ENCODE measurements around the gene POMC.
"Not testable (repeated sequence)": the region's sequence is repeated elsewhere in the genome, so short reads cannot be mapped to it uniquely, and the experiment has no call there.

The POMC gene

GRCh38 chr2:25168256-25169072, at the start of gene POMC:
Gene POMC, minus strand, starts transcription at chr2:25168580. Its CDS starts 3,808 bp downstream, at chr2:25164772.
- H3K4me3 ChIP-seq: peak within 1 kb of the TSS; percentile 24 to 44 (median 39)
- peak within 1 kb of the TSS in 5 of 21 experiments; percentile 19 to 48 (median 32) for H3K27ac ChIP-seq

GRCh38 chr2:25218100-25218499, 49.7 kb upstream of the POMC start:
- Histone ChIP-seq H3K4me3 (no peak overlapping the region), H3K27ac (no peak overlapping the region)

GRCh38 chr2:25215948-25216679, 47.7 kb upstream of the POMC start:
- Histone ChIP-seq H3K27ac (peak overlapping the region in 19 of 21 experiments; percentile 10 to 87 (median 71)), H3K4me3 (peak overlapping the region; percentile 41 to 54 (median 47))

DNA sequence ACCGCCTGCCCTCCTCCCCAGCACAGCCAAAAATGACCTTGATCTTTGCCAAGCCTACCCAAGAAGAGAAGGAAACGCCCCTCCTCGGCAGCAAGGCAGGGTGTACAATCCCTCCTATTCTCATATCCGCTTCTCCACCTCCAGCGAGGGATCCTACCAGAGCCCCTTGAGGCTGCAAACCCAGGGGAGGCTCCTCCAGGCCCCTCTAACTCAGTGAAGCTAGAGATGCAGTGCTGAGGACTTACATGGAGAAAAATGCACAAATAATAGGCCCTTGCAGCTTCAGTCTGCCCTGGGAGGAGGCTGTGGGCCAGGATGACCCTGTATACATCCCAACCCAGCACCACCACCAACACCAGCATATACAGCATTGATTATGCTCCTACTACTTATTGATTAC, 46.9 kb upstream of the POMC start:
- no peak overlapping the region for H3K4me3 ChIP-seq
- H3K27ac ChIP-seq: peak overlapping the region in 7 of 21 experiments; percentile 61 to 87 (median 74)

DNA sequence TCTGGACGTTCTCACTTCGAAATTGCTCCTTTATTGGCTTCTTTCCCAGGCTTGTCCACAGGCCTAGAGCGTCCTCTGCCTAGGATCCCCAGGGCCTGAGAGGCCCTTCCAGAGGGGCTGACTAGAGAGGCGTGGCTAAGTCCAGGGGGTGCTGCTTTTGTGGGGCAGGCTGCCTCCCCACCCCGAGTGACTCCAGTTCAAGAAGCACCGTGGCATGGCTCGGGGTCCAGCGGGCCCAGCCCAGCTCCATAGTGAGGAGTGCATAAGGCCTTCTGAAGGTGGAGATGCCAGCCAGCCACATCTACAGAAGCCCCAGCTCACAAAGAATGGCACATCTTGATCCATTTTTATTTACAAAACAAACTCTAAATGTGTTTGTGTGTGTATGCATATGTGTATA, 44.8 kb upstream of the POMC start:
- Histone ChIP-seq H3K27ac (no peak overlapping the region), H3K4me3 (no peak overlapping the region)

- not testable (repeated sequence) for H3K27ac ChIP-seq, H3K4me3 ChIP-seq
These were observed 42.5 kb upstream of the POMC start for GRCh38 chr2:25210923-25211322.

DNA sequence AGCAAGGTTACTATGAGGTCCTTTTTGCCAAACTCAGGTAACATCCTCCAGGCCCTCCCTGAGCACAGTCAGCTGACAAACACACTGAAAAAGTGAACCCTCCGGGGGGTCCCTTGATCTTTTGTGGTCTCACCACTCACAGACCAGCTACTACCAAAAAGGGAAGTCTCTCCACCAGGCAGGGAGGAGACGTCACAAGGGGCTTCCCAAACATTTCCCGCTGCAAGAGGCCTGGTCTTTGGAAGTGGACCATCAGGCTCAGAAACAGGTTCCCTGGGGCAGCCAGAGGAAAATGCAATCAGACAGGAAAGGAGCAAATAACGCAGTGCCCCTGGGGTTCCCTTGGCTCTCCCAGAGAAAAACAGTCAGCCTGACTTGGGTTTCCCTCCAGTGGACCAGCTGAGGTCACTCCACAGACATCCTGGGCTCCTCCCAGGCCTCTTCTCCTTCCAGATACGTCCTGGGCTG, 38.7 kb upstream of the POMC start:
- Histone ChIP-seq H3K27ac (no peak overlapping the region), H3K4me3 (no peak overlapping the region)

DNA sequence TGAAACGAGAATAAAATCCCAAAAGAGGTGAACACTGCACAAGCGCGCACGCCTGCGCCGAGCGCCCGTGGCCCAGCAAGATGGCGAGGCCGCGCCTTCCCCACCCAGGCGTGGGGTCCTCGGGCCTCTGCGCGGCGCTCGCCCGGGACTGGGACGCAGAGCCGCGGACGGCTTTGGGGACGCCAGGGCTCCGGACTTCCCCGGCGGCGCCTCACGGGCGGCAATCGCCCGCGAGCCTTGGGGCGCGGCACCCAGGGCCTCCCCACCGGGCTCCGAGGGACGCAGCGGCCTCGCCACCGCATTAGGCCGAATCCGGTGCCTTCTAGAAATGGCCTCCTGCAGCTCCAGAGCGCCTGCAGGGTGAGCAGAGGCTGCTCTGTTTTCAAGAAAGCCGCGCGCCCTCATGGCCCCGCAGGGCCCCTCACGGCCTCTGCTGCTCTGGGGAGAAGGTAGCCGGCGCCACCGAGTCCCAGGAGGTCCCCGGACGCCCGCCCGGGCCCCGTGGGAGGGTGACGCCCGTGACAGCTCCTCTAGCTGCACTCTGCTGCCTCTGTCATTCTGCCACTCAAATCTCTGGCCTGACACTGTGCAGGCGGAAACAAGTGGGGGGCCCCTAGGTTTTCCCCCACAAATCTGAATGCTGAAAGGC, 35.9 kb upstream of the POMC start:
- Histone ChIP-seq H3K27ac (peak overlapping the region in 4 of 21 experiments; percentile 19 to 69 (median 34)), H3K4me3 (peak overlapping the region in 3 of 7 experiments; percentile 8 to 16 (median 15))

DNA sequence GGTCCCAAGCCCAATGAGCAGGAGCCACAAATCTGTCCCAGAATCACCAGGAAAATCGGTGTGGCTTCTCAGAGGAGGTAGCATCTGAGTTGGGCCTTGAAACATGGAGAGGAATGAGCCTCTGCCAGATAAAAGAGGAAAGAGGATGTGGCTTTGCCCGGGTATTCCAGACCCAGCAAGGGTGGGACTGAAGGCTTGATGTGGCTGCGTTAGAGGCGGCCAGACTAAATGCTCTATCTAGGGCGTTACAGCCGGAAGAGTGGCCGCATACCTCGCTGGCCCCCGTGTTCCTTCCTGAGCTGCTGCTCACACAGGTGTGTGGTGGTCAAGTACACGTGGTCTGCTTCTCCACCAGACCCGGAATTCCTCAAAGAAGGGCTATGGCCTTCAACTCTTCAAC, 33.9 kb upstream of the POMC start:
- Histone ChIP-seq H3K27ac (no peak overlapping the region), H3K4me3 (no peak overlapping the region)

- no peak overlapping the region for H3K27ac ChIP-seq
- no peak overlapping the region for H3K4me3 ChIP-seq
These were observed 33.4 kb upstream of the POMC start for GRCh38 chr2:25201794-25202193.

- no peak overlapping the region for H3K27ac ChIP-seq
- H3K4me3 ChIP-seq: no peak overlapping the region
These were observed 32.9 kb upstream of the POMC start for GRCh38 chr2:25201265-25201664.

DNA sequence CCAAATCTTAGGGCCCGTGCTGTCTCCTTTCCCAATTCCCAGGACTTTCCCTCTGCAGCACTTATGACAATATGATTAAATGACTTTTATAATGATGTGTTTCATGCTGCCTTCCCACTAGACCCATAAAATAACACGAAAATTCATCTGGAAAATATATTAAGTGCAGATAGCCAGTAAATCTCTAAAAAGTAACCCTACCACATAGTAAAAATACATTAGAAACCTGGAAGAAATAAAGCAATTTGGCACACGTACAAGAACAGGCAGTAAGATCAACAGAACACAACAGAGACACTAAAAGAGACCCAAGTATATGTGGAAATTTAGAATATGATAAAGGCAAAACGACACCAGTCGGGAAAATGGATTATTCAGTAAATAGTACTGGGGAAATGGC, 30.2 kb upstream of the POMC start:
- H3K27ac ChIP-seq: peak overlapping the region in 1 of 21 experiments; percentile 6
- H3K4me3 ChIP-seq: no peak overlapping the region

GRCh38 chr2:25198209-25198525, 29.8 kb upstream of the POMC start:
- Histone ChIP-seq H3K27ac (peak overlapping the region in 1 of 21 experiments; percentile 11), H3K4me3 (no peak overlapping the region)

- no peak overlapping the region for H3K4me3 ChIP-seq
- H3K27ac ChIP-seq: peak overlapping the region in 1 of 21 experiments; percentile 11
These were observed 29.2 kb upstream of the POMC start for GRCh38 chr2:25197336-25198208.

DNA sequence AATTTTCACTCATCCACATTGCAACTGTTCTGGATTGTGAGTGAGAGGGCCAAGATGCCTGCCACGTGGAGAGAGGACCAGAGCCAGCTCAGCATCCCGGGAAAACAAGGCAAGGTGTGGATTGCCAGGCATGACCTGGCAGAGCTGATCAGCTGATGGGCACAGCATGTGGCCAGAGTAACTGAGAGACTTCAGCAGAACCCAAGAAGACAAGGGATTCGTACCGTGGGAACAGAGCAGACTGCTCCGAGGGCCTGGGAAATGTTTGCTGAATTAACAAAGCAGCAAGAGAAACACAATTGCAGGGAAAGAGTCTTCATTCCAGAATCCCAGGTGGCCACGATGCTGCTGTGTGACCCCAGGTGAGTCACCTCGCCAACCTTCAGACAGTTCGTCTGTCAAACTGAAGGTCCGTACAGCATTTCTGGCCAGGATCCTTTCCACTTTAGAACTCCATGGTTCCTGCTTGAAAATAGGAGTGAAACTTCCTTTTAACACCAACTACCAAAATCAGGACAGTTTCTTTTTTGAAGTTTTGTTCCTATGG, 26.3 kb upstream of the POMC start:
- Histone ChIP-seq H3K4me3 (no peak overlapping the region), H3K27ac (no peak overlapping the region)

GRCh38 chr2:25190536-25190935, 22.2 kb upstream of the POMC start:
- H3K27ac ChIP-seq: no peak overlapping the region
- no peak overlapping the region for H3K4me3 ChIP-seq

- Histone ChIP-seq H3K27ac (no peak overlapping the region), H3K4me3 (no peak overlapping the region)
These were observed 20.0 kb upstream of the POMC start for GRCh38 chr2:25188405-25188804.

DNA sequence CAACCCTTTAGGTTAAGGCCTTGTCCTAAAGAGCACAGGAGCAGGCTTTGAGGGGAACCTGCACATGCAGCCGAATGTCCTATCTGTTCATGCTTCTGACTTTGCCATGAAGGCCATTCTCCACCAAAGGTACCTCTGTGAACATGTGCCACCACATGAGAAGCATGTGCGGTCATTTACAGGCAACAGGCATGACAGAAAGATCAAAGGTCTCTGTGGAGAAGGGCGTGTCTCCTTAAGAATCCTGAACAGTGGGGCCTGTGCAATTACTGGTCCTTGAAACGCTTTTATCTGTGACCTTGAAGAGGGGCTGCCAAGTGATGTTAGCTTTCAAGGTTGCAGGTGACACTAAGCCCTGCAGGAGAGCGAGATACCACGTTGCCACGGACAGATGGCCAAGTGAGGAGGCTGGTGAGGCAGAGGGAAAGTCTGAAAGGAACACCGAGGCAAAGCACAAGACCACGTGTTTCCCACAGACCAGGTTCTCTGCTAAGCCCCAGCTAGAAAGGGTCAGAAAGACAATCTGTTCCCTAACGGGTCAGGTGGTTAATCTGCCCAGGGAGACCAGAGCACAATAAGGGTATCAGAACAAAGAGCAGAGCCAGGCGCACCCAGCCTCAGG, 19.5 kb upstream of the POMC start:
- H3K27ac ChIP-seq: no peak overlapping the region

GRCh38 chr2:25184254-25184653, 15.9 kb upstream of the POMC start:
- H3K4me3 ChIP-seq: no peak overlapping the region
- peak overlapping the region in 11 of 21 experiments; percentile 23 to 73 (median 51) for H3K27ac ChIP-seq

More for the DNA sequence above, 19.5 kb upstream of the POMC start:
- no peak overlapping the region for H3K4me3 ChIP-seq
